ENCODE measurements around the gene SLC25A31.

Gene SLC25A31

DNA sequence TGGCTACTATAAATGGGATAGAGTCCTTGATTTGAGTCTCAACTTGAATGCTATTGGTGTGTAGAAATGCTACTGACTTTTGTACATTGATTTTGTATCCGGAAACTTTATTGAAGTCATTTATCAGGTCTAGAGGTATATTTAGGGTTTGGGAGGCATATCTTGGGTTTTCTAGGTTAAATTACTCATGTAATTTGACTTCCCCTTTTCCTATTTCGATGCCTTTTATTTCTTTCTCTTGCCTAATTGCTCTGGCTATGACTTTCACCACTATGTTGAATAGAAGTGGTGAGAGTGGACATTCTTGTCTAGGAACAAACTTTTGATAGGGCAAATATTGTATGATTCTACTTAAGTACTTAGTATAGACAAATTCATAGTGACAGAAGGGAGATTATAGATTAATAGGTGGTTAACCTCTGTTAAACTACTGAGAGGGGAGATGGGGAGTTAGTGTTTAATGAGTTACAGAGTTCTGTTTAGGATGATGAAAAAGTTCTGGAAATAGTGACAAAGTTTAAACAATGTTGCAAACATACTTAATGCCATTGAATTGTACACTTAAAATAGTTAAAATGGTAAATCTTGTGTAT, 29.1 kb downstream of the SLC25A31 start:
- H3K4me3 Mint-ChIP-seq: no peak overlapping the region
- H3K27ac Mint-ChIP-seq: no peak overlapping the region
- H3K27me3 Mint-ChIP-seq: no peaks in the 10 kb centered on the region
- no peaks in the 10 kb centered on the region for H3K4me1 Mint-ChIP-seq (ENCODE audit: low read depth)
- no peak for DNase-seq
- H3K36me3 Mint-ChIP-seq (ENCODE audit: low read depth): no peaks in the 10 kb centered on the region
- no peaks in the 10 kb centered on the region for H3K9me3 Mint-ChIP-seq

GRCh38 chr4:127759893-127760292, 29.7 kb downstream of the SLC25A31 start:
- Mint-ChIP-seq H3K9me3 (no peaks in the 10 kb centered on the region), H3K4me3 (no peak overlapping the region), H3K4me1 (ENCODE audit: low read depth) (no peaks in the 10 kb centered on the region), H3K27ac (no peak overlapping the region), H3K27me3 (no peaks in the 10 kb centered on the region), H3K36me3 (ENCODE audit: low read depth) (no peaks in the 10 kb centered on the region)
- DNase-seq: no peak

DNA sequence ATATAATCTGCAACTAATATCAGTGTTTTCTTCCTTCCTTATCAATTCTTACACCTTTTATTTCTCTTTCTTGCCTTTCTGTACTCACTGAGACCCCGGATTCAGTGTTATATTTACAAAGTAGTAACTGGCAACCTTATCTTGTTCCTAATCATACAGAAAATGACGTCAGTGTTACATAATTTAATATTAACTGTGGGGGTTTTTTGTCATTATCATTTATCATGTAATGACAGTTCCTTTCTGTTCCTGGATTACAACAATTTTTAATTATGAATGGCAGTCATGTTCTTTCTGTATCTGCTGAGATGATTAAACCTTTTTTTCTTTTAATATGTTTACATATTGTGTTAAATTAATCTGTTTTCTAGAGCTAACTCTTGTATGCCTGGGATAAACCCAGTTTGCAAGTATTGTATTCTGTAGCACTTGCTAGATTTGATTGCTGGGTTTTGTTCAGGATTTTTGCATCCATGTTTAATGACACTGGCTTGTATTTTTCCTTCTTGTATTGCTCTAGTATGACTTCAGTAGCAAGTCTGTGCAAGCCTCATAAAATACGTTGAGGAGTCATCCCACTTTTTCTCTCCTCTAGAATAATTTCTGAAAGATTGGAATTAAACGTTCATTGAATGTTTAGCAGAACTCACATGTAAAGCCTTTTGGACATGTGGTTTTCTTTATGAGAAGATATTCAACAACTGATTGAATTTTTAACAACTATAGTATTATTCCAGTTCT, 41.5 kb downstream of the SLC25A31 start:
- H3K9me3 Mint-ChIP-seq: no peaks in the 10 kb centered on the region
- no peak for DNase-seq
- H3K27me3 Mint-ChIP-seq: peaks cover 45% of the 10 kb centered on the region
- H3K4me3 Mint-ChIP-seq: no peak overlapping the region
- H3K4me1 Mint-ChIP-seq (ENCODE audit: low read depth): no peaks in the 10 kb centered on the region
- no peak overlapping the region for H3K27ac Mint-ChIP-seq
- no peaks in the 10 kb centered on the region for H3K36me3 Mint-ChIP-seq (ENCODE audit: low read depth)

GRCh38 chr4:127772769-127773671, 42.8 kb downstream of the SLC25A31 start:
- Mint-ChIP-seq H3K36me3 (ENCODE audit: low read depth) (no peaks in the 10 kb centered on the region), H3K4me3 (no peak overlapping the region), H3K27me3 (peaks cover 56% of the 10 kb centered on the region), H3K9me3 (no peaks in the 10 kb centered on the region), H3K27ac (no peak overlapping the region), H3K4me1 (ENCODE audit: low read depth) (no peaks in the 10 kb centered on the region)
- DNase-seq: no peak

GRCh38 chr4:127775843-127776242, 45.6 kb downstream of the SLC25A31 start:
- no peak for DNase-seq
- no peaks in the 10 kb centered on the region for H3K36me3 Mint-ChIP-seq (ENCODE audit: low read depth)
- no peak overlapping the region for H3K4me3 Mint-ChIP-seq
- H3K27me3 Mint-ChIP-seq: peaks cover 72% of the 10 kb centered on the region
- no peak overlapping the region for H3K27ac Mint-ChIP-seq
- no peaks in the 10 kb centered on the region for H3K9me3 Mint-ChIP-seq
- H3K4me1 Mint-ChIP-seq (ENCODE audit: low read depth): no peaks in the 10 kb centered on the region

DNA sequence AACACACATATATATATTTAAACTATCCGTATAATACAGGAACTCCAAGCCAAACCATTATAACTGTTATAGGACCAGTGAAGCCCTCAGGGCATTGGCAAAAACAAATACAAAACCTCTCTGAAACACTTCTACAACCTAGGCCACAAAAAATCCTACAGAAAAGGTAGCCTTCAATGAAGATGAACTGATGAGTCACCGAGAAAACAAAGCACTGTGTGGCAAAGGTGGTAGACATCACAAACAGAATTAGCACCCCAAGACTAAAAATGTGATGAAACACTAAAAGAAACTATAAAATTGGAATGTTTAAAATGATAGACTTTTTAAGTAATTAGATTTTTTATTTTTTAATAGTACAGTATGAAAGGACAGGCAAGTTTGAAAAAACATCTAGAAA, 46.4 kb downstream of the SLC25A31 start:
- no peak for DNase-seq
- Mint-ChIP-seq H3K4me3 (no peak overlapping the region), H3K27ac (no peak overlapping the region), H3K36me3 (ENCODE audit: low read depth) (no peaks in the 10 kb centered on the region), H3K4me1 (ENCODE audit: low read depth) (peaks cover 6% of the 10 kb centered on the region), H3K27me3 (peaks cover 74% of the 10 kb centered on the region), H3K9me3 (no peaks in the 10 kb centered on the region)

- peaks cover 9% of the 10 kb centered on the region for H3K4me1 Mint-ChIP-seq (ENCODE audit: low read depth)
- no peak for DNase-seq
- no peaks in the 10 kb centered on the region for H3K36me3 Mint-ChIP-seq (ENCODE audit: low read depth)
- H3K27me3 Mint-ChIP-seq: peaks cover 73% of the 10 kb centered on the region
- no peaks in the 10 kb centered on the region for H3K9me3 Mint-ChIP-seq
- H3K4me3 Mint-ChIP-seq: no peak overlapping the region
- H3K27ac Mint-ChIP-seq: no peak overlapping the region
Observed at GRCh38 chr4:127777487-127777886, 47.3 kb downstream of the SLC25A31 start.

- H3K27me3 Mint-ChIP-seq: peaks cover 75% of the 10 kb centered on the region
- H3K4me1 Mint-ChIP-seq (ENCODE audit: low read depth): peaks cover 16% of the 10 kb centered on the region
- H3K9me3 Mint-ChIP-seq: no peaks in the 10 kb centered on the region
- no peak for DNase-seq
- no peak overlapping the region for H3K4me3 Mint-ChIP-seq
- no peak overlapping the region for H3K27ac Mint-ChIP-seq
- H3K36me3 Mint-ChIP-seq (ENCODE audit: low read depth): no peaks in the 10 kb centered on the region
Observed at GRCh38 chr4:127778102-127778501, 47.9 kb downstream of the SLC25A31 start.

- Mint-ChIP-seq H3K36me3 (ENCODE audit: low read depth) (no peaks in the 10 kb centered on the region), H3K4me1 (ENCODE audit: low read depth) (peaks cover 20% of the 10 kb centered on the region), H3K27ac (no peak overlapping the region), H3K4me3 (no peak overlapping the region), H3K9me3 (no peaks in the 10 kb centered on the region), H3K27me3 (peaks cover 81% of the 10 kb centered on the region)
- no peak for DNase-seq
Observed at GRCh38 chr4:127780598-127780997, 50.4 kb downstream of the SLC25A31 start.

- Mint-ChIP-seq H3K9me3 (no peaks in the 10 kb centered on the region), H3K36me3 (ENCODE audit: low read depth) (no peaks in the 10 kb centered on the region), H3K27ac (no peak overlapping the region), H3K27me3 (peaks cover 77% of the 10 kb centered on the region), H3K4me3 (peak overlapping the region; percentile 81), H3K4me1 (ENCODE audit: low read depth) (peaks cover 20% of the 10 kb centered on the region)
- DNase-seq: no peak
Observed at GRCh38 chr4:127781300-127782024, 51.3 kb downstream of the SLC25A31 start.

DNA sequence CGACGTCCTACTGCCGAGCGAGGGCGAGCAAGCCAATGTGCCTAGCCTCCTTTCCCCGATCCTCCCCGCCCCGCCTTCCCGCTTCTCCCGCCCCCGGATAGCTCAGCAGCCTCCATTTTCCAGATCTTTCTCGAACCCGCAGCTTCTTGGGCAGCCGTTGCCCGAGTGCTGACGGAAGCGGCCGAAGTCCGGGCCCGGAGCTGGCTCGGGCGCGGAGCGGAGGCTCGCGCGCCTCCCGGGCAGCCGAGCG, 51.8 kb downstream of the SLC25A31 start:
- H3K4me1 Mint-ChIP-seq (ENCODE audit: low read depth): peaks cover 20% of the 10 kb centered on the region
- H3K27me3 Mint-ChIP-seq: peaks cover 77% of the 10 kb centered on the region
- no peaks in the 10 kb centered on the region for H3K36me3 Mint-ChIP-seq (ENCODE audit: low read depth)
- peak overlapping the region; percentile 81 for H3K4me3 Mint-ChIP-seq
- H3K27ac Mint-ChIP-seq: no peak overlapping the region
- H3K9me3 Mint-ChIP-seq: no peaks in the 10 kb centered on the region
- no peak for DNase-seq

DNA sequence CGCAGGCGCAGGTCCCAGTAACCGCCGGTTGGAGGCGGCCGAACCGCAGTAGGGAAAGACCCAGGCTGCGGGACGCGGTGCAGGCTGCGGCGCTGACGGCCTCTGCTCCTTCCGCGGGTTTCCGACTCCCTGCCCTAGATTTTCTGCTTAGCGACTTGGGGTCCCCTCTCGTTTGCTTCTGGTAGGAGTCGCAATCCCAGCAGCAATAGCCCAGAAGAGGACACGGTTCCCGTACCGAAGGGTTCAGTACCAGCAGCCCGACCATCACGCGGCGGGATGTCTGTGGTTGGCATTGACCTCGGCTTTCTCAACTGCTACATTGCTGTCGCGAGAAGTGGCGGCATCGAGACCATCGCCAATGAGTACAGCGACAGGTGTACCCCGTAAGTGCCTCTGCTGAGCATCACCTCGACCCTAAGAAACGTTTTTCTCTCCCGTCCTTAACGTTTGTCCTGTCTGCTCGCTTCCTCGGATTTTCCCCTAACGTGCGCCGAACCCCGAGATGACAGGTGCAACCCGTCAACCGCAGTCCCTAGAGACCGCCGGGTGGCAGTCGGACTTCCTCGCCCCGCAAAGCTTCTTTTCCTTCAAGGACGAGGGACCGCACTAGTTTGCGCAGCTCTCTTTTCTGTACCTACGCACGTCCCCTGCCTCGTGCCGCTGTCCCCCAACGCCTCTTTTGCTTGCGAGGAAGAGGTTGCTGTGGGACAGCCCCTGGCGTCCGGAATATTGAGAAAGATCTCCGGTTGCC, 52.2 kb downstream of the SLC25A31 start, which contains the start of gene HSPA4L:
HSPA4L (plus strand) TSS at position 48 of the 751 bp plus-strand sequence; CDS start at position 277, 229 bp downstream.
- Mint-ChIP-seq H3K36me3 (ENCODE audit: low read depth) (no peaks in the 10 kb centered on the region), H3K27ac (peak within 1 kb of the TSS; percentile 88), H3K4me3 (peak within 1 kb of the TSS; percentile 81), H3K27me3 (peaks cover 72% of the 10 kb centered on the region), H3K4me1 (ENCODE audit: low read depth) (peaks cover 20% of the 10 kb centered on the region), H3K9me3 (no peaks in the 10 kb centered on the region)
- peak; percentile 76 for DNase-seq

- H3K27me3 Mint-ChIP-seq: peaks cover 66% of the 10 kb centered on the region
- no peaks in the 10 kb centered on the region for H3K36me3 Mint-ChIP-seq (ENCODE audit: low read depth)
- peak; percentile 30 for DNase-seq
- H3K27ac Mint-ChIP-seq: peak overlapping the region; percentile 88
- peak overlapping the region; percentile 81 for H3K4me3 Mint-ChIP-seq
- peaks cover 20% of the 10 kb centered on the region for H3K4me1 Mint-ChIP-seq (ENCODE audit: low read depth)
- H3K9me3 Mint-ChIP-seq: no peaks in the 10 kb centered on the region
Observed at GRCh38 chr4:127783026-127783769, 53.0 kb downstream of the SLC25A31 start.
